AG08395 (cell line): Measurements from ENCODE around the gene SLFN12.
"Not testable (repeated sequence)": the region's sequence is repeated elsewhere in the genome, so short reads cannot be mapped to it uniquely, and the experiment has no call there.

Experiments
- DNase-seq: peaks from one replicate; pipeline ENCODE4 v3.0.0; 2012; ENCODE audit warnings: mixed read lengths, low spot score

Gene SLFN12

DNA sequence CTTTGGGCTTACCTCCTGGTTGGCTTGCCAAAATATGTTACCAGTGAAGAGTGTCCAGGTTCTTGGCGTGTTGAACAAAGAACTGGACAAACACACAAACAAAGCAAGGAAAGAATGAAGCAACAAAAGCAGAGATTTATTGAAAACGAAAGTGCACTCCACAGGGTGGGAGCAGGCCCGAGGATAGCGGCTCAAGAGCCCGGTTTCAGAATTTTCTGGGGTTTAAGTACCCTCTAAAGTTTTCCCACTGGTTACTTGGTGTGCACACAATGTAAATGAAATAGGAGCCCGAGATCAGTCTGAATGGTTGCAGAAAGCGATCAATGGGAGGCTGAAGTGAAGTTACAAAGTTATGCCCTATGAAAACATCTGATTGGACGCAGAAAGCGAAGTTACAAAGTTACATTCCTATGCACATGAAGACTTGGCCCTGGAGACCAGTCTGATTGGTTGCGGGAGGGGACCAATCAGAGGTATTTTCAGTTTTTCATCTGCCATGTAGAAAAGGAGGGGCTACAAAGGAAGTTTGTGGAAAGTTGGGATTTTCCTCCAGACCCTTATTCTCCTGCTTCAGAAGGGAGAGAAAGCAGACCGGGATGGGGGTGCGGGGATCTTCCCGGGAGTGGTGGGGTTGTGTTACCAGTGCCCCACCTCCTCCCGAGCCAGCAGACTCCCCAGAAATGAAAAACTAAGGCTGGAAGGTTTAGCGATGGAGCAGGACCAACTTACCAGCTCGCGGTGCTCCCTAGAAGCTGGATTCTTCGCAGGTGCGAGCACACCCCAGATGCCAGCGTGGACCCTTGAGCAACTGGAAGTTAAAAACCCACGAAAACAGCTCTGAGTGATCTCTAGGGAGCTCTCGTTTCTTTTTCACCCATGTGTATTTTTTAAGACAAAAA lies at the start of gene SLFN12:
TSS of gene SLFN12 (minus strand) at position 325 of the 899 bp plus-strand sequence. CDS start 9,472 bp downstream, outside the sequence.
- peak; percentile 58 for DNase-seq

DNA sequence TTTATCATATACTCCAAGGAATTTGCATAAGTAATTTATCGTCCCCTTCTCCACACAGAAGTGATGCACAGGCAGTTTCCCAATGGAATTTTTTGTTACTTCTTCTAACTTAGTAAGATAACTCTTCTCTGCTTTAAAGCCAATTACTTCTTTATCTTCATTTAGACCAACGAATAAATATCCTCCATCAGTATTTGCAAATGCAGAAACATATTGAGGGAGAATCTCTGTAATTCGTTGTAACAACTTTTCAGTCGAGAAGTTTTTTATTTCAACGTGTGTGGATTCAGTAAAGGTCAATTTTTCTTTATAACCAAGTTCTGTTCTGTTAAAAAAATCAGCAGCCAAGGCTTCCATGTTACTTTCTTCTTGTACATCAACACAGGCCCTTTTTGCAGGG lies 47.0 kb upstream of the SLFN12 start:
- DNase-seq: no peak

DNA sequence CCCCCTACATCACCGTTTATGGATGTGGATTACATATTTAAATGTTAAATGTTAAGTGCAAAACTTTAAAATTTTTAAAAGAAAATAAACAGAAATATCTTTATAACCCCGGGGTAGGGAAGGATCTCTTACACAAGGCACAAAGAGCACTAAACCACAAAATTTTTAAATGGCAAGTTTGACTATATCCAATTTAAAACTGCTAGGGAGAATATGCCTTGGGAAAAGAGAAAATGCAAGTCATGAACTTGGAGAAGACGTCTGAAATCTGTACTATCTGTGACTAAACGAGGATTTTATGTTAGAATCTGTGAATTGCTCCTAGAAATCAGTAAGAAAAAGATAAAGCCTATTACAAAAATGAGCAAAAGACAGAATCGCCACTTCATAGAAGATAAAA lies 44.9 kb upstream of the SLFN12 start:
- DNase-seq: no peak

DNA sequence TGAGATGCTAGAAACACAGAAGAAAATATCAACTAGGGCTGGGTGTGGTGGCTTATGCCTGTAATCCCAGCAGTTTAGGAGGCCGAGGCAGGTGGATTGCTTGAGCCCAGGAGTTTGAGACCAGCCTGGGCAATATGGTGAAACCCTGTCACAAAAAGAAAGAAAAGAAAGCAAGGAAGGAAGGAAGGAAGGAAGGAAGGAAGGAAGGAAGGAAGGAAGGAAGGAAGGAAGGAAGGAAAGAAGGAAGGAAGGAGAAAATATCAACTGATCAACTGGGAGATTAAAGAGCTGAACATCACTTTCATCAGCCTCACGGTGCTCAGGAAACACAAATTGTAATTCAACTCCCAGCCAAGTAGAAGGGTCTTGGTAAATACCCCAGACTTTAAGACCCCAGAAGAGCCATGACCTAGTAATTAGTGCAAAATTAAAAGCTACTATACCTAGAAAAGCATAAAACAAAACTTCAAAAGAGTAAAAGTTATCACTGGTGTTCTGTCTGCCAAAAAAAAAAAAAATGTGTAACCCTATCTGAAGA lies 44.1 kb upstream of the SLFN12 start:
- no peak for DNase-seq

DNA sequence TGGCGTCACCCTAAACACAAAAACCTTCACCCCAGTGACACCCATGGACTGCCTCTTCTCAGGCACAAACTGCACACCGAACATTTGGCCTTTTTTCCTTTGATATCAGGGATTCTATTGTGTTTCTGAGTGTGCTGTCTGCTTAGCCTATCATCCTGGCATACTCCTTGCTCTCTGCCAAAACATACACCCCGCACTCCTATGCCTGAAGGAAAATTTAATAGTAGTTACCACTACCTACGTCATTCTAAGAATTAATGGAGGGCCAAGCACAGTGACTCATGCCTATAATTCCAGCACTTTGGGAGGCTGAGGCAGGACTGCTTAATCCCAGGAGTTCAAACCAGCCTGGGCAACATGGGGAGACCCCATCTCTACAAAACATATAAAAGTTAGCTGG lies 36.2 kb upstream of the SLFN12 start:
- DNase-seq: no peak

DNA sequence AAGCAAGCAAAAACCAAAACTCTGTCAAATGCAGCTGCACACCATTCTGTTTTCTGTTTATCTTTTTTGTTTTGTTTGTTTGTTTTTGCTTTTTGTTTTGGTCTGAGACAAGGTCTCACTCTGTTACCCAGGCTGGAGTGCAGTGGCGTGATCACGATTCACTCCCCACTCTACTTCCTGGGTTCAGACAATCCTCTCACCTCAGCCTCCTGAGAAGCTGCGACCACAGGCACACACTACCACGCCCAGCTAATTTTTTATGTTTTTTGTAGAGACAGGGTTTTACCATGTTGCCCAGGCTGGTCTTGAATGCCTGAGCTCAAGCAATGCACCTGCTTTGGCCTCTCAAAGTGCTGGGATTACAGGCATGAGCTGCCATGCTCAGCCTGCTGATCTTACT lies 35.5 kb upstream of the SLFN12 start:
- no peak for DNase-seq

DNA sequence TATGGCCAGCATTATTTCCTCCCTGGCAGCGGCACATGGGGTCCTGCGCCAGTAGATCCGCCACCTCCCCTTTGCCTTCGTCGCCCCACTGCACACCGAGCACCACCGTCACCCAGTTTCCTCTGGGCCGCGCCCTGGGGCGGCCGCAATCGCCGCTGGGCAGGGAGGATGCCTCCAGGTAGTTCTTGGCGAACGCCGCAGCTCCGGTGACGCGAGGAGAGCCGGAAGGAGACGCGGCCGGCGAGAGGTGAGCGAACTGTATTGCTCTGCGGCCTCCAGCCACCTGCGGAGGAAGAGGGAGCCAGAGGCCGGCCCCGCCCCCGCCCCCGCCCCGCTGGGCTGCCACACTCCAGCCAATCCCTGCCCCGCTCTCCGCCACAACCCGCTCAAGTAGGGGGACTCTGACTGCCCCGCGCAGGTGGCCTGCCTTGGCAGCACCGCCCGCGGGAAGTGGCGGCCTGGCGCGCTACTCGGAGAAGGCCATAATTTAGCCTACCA lies 28.1 kb upstream of the SLFN12 start:
- DNase-seq: no peak

DNA sequence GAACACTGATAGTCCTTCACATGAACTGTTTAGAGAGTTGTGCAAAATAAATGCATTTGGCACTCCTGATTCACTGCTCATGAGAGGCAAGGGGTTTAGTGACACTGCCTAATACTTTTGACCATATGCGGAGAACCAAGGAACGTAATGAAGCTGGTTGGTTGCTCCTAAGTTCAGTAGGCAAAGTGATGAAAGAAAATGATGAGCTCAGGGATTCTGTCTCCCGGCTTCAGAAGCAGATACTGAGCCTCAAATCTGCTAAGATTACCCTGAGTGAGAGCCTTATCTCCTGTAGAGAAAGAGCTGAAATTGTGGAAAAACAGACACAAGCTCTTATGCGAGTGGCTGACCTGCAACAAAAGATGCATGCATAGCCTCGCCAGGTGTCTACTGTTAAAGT lies 21.7 kb upstream of the SLFN12 start:
- not testable (repeated sequence) for DNase-seq

DNA sequence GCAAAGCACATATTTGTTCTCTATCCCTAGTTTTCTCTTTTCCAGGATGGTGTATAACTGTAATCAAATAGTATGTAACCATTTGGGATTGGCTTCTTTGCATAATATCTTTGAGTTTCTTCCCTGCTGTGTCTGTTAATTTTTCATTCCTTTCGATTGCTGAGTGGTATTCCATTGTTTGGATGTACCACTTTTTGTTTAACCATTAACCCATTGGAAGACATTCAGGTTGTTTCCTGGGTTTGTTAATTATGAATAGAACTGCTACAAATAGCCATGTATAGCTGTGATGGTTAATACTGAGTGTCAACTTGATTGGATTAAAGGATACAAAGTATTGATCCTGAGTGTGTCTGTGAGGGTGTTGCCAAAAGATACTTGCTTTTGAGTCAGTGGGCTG lies 20.9 kb upstream of the SLFN12 start:
- no peak for DNase-seq

DNA sequence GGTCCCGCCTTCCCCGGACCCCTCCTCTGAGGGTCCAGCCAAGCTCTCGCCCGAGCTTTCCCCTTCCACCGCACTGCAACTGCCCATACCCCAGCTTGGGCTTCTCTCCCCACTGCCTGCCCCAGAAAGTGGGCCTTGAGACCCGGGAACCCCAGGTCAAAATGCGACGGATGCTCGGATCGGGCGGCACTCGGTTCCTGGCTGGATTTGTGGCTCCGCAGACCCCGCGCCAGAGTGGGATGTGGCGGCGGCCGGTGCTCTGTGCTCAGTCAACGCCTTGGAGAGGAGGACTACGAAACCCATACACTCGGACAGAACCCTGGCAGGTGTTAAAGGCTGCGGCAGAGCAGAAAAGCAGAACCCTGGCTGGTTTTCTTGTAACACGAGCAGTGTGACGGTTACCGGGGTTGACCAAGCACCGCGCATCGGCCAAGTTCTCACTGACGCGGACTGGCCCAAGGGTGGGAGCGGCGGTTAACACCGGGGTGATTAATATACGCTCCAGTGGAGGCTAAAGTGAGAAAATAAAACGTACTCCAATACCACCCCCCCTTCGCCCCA lies 17.2 kb upstream of the SLFN12 start:
- no peak for DNase-seq

DNA sequence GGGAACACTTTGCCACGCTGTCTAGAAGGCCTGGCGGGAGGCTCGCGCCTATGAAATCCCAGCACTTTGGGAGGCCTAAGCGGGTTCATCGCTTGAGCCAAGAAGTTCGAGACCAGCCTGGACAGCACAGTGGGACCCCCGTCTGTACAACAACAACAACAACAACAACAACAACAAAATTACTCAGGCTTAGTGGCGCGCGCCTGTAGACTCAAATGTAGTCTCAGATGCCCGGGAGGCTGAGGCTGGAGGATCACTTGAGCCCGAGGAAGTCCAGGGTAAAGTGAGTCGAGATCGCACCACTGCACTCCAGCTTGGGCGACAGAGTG lies 16.6 kb upstream of the SLFN12 start:
- DNase-seq: no peak

DNA sequence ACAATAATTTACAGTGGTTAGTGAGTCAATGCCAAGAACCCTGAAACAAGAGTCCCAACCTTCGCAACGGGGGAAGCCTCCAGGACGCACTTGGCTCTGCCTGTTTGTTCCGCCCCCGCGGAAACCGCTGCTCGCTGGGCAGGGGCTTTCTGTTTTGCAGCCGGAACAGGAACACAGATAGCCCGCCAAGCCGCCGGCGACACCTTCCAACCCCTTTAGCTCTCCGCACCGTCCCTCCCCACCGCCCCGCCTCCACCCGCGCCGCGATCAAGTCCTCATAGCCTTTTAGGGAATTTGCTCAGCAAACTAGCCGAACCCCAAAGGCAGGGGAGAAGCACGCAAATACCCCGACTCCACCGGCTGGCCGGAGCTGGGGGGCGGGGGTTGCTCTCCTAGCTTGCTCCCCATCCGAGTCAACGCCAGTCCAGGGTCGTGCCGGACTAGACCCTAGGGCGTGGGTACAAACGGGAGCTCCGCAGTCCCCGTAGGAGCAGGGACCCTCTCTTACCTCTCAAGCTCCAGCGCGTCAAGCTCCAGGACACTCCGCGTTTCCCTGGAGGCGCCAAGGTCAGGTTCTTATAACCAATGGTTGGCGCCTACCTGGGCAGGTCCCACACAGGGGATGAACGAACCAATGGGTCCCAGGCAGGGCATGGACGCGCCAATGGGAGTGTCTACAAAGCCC lies 16.1 kb upstream of the SLFN12 start, which contains the start of gene SLFN13:
TSS of gene SLFN13 (minus strand) at position 553 of the 685 bp plus-strand sequence. CDS start 3,086 bp downstream, outside the sequence.
- peak; percentile 13 for DNase-seq

DNA sequence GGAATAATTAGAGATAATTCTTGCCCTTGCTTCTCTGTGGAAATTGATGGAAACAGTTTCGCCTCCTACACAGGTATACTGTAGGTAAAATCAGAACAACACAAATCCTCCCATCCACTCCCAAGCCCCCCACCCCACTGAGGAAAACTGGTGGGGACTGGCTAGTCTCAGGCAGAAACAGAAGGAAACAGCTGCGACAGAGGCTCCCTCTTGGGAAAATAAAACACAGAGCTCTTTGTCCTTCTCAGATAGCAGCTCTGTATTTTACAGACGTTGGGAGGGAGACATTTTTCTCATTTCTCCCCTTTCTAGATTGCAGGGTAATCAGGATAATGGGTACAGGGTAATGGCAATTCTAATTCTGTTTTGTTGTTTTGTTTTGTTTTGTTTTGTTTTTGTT lies 15.2 kb upstream of the SLFN12 start:
- no peak for DNase-seq

DNA sequence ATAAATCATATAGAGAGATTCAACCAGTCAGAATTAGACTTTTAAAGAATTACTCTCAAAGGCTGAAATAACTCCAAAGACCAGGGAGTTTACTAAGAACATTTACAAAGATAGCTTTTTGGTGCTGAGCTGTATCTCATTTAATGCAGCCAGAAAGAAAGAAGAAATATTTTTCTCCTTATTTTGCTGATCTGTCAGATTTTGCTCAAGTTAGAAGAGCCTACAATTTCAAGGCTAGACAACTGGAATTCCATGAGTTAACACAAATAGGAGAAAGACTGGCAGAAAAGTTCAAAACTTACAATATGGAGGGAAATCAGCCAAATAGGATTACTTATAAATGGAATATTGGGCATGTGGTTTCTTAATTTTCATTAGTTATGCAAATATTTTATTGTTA lies 6.1 kb upstream of the SLFN12 start:
- DNase-seq: no peak

DNA sequence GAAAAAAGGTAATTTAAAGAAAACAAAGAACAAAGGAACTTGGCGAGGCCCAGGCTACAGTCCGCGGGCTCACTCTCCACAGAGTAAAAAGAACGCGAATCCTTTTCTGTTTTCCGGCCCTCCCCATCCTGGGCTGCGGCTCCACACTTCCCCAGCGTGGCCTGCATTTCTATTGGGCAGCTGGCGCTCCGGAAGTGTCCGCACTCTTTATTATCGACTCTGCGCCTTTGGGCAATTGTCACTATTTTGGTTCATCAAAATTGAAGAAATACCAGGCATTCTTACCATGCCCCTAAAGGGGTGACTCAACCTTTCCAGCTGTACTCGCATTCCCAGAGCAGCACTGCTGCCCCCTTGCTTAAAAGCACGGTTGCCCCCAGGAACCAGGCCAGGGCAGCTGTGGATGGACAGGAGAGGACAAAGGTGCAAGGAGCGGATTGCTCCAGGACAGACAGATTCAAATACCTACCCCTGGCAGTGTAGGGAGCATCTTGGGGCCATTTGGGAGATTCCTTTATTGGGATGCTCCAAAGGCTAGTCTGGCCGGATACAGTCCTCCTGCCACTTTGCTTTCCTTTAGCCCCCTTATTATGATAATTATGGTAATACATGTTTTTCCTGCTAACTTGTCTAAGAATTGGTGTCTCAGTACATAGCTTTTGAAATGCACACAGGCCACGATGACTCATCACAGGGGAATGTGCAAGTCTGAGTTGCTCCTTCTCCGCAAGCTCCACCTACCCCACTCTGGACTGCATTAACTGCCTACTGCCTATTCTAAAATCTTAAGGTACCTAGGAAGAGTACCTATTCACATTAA lies 985 bp upstream of the SLFN12 start:
- DNase-seq: peak; percentile 95

DNA sequence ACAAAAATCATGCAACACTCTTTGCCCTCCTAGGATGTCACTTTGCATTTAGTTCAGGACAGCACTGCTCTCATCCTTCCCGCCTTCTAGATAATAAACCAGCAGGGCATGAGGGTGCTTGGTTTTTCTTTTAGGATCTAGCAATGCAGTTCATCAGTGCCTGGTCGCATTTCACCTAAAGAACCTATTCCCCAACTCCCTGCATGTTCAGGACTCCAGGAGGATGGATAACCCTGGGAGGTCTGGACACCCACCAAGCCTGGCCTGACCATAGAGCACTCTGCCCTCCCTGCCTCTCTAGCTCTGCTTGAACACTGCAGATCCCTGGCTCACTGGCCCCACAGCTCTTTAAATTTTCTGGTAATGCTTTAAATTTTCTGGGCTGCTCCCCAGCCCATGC lies 2.6 kb downstream of the SLFN12 start:
- no peak for DNase-seq

DNA sequence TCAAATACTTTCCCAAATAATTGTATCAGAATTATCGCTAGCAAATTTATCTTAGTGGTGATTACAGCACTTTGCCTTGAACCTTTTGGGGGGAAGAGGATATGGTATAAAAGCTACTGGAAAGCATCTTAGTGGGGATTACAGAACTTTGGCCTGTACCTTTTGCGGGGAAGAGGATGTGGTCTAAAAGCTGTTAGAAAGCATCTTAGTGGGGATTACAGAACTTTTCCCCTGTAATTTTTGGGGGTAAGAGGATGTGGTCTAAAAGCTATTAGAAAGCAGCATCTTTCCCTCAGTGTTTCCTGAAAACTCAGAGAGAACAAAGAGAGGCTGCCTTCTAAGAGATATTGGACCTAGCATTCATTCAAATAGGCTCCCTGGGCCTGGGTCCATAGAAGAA lies 4.1 kb downstream of the SLFN12 start:
- no peak for DNase-seq

DNA sequence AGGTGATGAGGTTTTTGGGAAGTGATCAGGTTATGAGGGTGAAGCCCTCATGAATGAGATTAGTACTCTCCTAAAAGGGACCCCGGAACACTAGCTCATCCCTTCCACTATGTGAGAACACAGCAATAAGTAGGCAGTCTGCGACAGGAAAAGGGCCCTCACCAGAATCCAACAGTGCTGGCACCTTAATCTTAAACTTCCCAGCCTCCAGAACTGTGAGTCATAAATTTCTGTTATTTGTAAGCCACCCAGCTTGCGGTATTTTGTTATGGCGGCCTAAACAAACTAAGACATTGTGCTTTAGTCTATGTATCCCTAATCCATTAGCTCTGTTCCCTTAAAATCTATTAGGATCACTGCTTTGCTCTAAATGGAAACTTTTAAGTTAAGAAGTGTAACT lies 8.5 kb downstream of the SLFN12 start:
- no peak for DNase-seq

DNA sequence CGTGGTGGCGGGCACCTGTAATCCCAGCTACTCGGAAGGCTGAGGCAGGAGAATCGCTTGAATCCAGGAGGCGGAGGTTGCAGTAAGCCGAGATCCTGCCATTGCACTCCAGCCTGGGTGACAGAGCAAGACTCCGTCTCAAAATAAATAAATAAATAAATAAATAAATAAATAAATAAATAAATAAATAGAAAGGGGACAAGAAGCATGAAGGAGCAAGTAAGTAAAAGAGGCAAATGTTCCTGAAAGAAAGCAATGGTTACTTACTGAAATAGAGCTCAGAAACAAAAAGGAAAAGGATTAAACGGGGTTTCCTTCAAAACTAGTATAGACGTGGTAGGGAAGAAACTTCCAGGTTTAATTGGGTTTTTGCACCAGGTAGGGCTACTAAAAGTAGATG lies 11.2 kb downstream of the SLFN12 start:
- not testable (repeated sequence) for DNase-seq

DNA sequence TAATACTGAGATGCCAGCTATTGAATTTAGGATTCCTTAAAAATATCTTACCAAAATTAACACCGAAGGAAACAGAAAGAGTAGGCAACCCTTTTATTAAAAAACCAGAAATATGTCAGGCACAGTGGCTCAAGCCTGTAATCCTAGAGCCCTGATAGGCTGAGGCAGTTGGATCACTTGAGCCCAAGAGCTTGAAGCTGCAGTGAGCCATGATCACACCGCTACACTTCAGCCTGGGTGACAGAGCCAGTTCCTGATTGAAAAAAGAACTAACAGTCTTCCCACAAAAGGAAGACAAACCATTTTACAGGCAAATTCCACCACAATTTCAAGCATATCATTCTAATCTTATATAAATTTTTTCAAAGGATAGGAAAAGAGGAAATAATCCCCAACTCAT lies 15.6 kb downstream of the SLFN12 start:
- no peak for DNase-seq

DNA sequence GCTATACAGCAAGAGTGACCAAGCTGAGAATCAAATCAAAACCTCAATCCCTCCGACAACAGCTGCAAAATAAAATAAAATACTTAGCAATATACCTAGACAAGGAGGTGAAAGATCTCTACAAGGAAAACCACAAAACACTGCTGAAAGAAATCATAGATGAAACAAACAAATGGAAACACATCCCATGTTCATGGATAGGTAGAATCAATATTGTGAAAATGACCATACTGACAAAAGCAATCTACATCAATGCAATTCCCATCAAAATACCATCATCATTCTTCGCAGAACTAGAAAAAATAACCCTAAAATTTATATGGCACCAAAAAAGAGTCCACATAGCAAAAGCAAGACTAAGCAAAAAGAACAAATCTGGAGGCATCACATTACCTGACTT lies 17.6 kb downstream of the SLFN12 start:
- not testable (repeated sequence) for DNase-seq

DNA sequence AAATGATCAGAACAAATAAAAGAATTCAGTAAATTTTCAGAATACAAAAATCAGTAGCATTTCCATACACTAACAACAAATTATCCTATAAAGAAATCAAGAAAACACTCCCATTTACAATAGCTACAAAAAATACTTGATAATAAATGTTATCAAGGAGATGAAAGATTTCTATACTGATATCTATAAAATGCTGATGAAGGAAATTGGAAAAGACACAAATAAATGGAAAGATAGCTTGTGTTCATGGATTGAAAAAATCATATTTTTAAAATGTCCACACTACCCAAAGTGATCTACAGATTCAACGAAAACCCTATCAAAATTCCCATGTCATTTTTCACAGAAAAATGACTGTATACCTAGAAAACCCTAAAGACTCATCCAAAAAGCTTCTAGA lies 18.1 kb downstream of the SLFN12 start:
- no peak for DNase-seq
